Measurements from ENCODE around the gene RNF146.
"Not testable (repeated sequence)": the region's sequence is repeated elsewhere in the genome, so short reads cannot be mapped to it uniquely, and the experiment has no call there.

The RNF146 gene, protein sequence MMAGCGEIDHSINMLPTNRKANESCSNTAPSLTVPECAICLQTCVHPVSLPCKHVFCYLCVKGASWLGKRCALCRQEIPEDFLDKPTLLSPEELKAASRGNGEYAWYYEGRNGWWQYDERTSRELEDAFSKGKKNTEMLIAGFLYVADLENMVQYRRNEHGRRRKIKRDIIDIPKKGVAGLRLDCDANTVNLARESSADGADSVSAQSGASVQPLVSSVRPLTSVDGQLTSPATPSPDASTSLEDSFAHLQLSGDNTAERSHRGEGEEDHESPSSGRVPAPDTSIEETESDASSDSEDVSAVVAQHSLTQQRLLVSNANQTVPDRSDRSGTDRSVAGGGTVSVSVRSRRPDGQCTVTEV

DNA sequence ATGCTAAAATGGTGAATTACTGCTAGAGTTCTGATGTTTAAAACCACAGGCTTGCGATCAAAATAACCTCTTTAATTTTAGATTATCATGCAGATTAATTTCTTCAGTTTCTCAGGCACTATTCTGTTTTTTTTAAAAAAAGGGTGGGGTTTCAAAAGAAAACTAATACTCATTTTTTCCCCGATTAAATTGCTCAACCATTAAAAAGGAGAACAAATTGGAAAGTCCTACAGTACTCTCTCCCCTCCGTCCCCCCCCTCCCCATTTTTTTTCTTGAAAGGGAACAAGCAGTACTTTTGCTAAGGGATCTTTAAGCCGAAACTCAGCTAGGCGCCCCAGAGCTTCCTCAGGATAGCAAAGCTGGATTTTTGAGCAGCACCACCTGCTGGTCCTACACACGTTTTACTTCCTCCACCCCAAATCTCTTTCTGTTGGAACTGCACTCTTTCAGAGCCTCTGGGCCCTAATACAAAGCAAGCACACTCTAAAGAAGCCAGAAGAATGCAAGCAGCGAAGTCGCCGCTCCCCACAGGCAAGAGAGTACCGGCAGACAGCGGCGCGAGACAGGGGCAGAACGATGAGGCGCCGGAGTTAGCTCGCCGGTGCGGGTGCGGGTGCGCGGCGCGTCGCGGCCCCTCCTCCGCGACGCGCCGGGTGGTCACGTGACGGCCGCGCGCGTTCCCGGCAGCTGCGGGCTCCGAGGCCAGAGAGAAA is at the start of gene RNF146:
Gene RNF146, plus strand, starts transcription at position 687 of the 714 bp plus-strand sequence. CDS start 13,475 bp downstream, outside the sequence.
- peak; percentile 82 for DNase-seq

DNA sequence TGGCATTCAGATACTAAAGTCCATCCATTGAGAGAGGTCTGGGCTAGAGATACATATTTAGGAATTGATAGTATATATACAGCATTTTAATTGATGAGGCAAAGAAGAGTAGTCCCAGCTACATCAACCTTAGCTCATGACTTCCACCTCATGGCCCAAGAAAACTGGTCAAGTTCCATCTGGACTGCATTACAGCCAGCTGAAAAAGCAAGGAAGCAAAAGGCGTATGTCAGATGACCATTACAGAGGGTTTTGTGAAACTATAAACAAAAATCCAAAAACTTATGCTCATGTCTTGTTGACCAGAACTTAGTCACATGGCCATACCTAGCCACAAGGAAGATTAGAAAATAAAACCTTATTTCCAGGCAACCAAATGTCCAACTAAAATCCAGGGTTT is 46.8 kb upstream of the RNF146 start:
- DNase-seq, result no peak

DNA sequence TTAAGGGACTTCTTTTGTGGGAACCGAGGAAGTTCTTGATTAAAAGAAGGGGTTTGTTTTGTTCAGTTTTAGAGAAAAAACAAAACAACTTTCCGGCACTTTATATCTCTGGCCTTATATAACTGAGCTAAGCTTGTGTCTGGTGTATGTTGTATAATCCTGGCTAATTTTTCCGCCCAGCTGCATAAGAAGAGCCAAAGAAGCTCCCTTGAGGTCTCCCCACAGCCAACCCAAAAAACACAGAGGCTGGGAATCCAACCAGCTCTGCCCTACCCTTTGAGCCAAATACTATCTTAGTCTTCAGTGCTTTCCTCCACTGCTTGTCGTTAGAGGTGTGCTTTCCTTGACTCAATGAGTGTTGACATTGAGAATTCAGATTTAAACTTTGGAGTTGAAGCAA is 45.5 kb upstream of the RNF146 start:
- DNase-seq, result no peak

DNA sequence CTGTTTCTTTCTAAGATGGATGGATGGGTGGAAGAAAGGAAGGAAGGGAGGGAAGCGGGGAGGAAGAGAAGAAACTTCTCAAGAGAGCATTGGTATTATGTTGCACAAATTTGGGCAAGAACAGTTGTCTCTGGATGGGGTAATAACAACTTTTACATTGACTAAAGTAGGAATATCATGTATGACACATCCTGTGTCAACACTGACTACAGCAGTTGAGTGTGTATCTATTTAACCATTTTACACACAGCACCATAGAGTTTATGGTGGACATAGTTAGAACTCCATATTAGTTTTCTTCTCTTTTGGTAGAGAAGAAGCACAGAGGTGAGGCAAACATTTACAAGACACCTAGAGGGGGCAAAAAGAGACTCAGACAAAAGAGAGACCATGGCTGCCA is 44.2 kb upstream of the RNF146 start:
- DNase-seq, result no peak

DNA sequence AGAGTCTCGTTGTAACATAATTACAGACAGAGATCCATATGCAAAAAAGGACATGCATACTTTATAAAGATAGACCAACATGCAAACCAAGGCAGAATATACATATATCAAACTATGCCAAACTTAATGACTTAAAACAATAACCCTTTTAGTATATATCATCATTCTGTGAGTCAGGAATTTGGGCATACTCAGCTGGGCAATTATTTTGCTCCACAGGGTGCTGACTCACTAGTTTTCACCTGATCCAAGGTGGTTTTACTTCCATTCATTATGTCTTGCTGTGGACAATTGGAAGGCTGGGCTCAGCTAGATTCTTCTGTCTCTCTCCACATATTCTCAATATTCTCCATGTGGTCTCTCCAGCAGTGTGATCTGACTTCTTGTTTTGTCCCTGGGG is 41.2 kb upstream of the RNF146 start:
- no peak for DNase-seq

DNA sequence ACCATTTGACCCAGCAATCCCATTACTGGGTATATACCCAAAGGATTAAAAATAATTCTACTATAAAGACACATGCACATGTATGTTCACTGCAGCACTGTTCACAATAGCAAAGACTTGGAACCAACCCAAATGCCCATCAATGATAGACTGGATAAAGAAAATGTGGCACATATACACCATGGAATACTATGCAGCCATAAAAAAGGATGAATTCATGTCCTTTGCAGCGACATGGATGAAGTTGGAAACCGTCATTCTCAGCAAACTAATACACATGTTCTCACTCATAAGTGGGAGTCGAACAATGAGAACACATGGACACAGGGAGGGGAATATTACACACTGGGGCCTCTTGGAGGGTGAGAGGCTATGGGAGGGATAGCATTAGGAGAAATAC is 32.8 kb upstream of the RNF146 start:
- DNase-seq, result not testable (repeated sequence)

DNA sequence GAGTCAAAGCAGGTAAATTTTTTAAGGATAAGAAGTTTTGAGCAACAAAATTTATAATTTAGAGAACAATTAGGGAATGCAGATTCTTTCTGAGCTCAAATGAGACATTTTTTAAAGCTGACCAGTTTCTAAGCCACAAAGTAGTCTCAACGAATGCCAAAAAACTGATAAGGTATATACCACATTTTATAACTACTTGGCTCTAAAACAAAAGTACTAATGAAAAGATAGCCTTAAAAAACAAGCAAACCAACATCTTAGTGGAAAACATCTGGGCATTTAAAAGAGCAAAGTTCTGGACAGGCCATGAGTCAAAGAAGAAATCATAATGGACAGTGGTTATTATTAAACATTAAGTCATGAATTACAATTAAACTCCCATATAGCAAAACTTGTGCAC is 23.2 kb upstream of the RNF146 start:
- no peak for DNase-seq

DNA sequence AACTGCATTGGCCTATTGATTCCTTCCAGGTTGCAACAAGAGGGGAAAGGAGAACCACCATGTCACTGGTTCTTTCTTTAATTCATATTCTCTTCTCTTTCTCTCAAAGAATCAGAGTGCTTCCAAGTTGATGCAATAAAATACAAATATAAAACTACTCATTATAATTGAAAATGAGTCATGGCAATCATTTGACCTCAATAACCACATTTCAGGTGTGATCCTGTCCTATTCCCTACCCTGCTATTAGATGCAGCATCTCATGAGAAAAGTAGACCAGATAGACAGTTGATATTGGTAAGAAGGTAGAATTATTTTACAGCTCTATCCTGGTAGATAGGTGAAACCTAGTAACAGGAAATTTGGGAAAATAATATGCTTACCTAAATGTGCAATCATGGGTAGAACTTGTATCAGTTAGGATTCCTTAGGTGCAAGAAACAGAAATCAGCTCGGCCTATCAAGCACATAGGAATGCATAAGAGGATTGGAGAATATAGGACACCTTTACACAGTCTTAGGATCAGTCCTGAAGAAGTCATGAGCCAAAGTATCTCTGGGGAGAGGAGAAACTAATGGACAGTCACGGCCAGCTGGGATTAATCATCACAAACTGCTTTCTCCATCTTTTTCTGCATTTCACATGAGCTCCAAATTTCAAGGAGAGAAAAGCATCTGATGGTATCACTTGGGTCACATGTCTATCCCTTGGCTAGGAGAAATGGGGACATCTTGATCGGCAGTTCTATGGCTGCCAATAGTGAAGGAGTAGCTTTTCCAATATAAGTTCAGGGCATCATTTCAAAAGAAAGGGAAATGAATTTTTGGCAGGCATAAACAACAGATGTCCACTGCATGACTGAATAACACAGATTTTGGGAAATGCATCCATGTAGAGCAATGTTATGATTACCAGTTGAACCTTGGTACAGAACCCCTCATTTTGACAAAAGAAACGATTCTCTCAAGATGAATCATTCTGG is 19.3 kb upstream of the RNF146 start:
- no peak for DNase-seq

DNA sequence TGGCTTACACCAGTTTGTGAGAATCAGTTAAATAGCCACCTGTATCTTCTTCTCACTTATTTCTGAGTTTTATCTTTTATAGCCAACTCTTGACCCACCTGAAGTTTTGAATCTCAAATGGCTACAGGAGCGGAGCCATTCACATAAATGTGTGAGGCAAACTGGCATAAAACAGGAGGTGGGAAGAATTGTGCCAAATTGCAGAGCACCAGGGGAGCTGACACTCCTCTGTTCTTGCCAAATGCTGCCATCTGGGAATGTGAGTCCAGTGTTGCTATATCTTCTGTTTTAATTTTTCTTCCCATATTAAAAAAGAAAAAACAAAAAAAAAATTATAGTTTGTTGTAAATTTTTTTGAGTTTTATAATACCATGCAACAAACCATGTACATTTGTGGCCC is 17.0 kb upstream of the RNF146 start:
- no peak for DNase-seq

DNA sequence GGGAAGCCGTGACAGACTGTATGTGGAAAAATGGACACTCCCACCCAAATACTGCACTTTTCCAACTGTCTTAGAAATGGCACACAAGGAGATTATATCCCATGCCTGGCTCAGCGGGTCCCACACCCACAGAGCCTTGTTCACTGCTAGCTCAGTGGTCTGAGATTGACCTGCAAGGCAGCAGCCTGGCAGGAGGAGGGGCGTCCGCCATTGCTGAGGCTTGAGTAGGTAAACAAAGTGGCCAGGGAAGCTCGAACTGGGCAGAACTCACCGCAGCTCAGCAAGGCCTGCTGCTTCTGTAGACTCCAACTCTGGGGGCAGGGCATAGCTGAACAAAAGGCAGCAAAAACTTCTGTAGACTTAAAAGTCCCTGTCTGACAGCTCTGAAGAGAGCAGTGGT is 11.4 kb upstream of the RNF146 start:
- DNase-seq, result no peak

DNA sequence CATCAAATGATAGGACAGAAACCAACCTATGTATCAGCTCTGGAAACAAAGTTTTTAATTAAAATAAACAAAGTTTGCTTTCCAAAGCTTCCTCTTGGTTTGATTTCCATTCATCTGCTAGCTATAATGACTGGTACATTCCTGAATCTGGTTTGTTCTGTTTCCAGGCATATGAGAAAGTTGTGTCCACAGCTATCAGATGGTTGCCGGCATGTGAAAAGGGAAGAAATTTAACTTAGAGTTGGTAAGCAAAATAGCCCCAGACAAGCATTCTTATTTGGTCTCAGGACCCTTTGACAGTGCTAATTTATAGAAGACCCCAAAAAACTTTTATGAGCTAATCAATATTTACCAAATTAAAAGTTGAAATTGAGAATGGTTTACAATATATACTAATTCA is 3.8 kb upstream of the RNF146 start:
- no peak for DNase-seq

DNA sequence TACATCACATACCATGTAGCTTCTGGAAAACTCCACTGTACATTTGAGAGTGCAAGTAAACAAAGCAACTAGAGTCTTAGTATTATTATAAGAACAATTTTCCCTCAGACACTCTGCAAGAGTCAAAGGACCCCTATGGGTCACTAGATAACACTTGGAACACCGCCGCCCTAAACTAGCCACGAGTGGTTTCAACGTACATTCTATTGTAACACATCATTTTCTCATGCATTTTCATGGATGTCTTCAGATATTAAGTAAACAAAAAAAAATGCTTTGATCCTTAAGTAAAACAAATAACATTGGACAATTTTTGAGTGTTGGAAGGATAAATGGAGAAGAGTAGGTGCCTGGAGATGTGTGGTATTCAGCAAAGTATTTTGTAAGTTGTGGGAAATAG is 3.2 kb upstream of the RNF146 start:
- no peak for DNase-seq

DNA sequence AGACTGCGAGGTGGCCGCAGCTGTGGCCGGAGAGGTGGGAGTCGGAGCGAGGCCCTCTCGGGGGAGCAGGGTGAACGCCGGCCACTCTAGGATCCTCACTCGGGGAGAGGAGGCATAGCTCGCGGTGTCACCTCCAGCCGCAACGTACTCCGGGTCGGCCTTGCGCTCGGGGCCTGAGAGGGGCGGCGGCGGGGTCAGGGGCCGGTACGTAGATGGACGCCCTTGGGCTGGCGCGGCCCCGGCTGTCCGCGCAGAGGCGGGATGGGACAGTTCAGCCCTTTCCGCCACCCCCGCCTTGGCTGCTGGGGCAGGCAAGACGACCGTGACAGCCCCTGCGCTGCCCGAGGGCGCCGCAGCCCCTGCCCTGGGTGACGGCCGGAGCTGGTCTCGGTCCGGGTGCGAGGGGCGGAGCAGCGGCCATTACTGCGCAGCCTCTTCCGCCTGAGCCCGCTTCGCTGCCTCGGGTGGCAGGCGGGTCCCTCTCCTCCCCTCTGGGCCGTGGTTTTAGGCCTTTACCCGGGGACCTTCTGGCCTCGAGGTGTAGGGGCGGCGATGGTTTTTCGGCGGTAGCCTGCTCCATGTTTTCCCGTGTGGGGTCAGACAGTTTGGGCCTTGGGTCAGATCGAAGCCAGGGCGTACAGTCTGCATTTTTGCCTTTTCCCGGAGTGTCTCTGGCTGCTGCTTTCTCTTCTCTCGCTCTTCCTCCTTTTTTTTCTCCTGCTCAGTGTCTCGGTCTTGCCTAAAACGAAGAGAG is 405 bp downstream of the RNF146 start:
- peak; percentile 24 for DNase-seq

DNA sequence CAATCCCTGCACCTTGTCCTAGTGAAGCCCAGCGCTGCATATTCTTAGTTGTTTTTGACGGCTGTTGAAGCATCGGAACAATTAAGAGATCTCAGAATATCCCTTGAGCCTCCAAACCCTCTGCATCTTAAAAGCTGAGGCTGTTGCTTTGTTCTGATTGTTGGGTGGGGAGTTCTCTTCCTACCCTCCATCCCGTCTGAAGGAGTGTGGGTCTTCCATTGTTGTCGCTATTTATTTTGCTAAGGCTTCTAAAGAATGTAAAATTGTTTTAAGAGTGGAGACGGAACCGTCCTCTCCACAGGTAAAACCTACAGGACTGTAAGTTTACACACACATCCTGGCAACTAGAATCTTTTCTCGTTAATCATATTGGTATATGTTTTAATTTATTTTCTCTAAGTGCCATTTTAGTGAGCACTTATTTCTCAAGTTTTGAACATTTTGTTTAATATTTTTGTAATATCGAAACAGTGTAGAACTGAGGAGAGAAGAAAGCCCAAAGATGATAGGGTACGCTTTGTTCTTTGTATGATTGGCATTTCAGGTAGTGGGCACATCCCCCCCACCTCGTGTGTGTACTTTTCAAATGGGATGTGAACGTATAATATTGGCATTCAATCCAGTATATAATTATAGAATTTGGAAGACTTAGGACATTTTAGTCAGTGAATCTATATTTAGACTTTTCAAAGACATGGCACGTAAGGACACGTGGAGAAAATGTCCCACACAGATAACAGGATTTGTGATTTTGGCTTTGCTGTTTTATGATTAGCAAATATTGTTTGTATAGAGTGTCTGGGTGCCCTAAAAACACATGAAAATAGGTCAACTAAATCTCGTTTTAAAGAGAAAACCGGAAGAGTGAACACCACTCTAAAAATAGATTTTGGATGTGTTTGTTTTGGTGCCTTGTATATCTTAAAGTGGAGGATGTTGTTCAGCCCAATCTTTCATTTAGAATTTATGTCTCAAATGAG is 1.3 kb downstream of the RNF146 start:
- DNase-seq, result no peak

DNA sequence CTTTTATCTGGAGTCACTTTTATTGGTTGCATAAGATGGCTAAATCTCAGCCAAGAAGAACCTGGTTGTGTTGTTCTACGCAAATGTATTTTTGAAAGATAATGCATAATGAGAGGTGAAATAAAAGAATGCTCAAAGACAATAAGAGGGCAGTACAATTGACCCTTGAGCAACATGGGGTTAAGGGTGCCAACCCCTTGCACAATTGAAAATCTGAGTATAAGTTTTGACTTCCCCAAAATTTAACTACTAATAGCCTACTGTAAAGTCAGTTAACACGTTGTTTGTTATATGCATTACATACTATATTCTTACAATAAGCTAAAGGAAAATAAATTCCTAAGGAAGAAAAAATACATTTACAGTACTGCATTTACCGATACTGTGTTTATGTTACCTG is 5.9 kb downstream of the RNF146 start:
- DNase-seq, result no peak

DNA sequence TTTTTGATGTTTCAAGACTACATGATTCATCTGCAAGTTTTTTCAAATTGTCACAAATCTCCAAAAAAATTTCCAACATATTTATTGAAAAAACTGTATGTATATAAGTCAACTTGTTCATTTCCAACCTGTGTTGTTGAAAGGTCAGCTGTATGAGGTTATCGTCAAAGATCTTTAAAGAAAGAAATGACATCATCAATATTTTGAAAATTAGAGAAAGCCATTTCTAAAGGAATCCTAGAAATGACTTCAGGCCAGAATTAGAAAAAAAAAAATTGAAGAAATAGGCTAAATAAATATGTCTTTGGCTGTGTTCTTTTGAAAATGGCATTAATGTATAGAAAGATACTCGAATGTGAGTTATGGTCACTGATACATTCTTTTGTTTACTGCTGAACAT is 6.8 kb downstream of the RNF146 start:
- DNase-seq, result no peak

DNA sequence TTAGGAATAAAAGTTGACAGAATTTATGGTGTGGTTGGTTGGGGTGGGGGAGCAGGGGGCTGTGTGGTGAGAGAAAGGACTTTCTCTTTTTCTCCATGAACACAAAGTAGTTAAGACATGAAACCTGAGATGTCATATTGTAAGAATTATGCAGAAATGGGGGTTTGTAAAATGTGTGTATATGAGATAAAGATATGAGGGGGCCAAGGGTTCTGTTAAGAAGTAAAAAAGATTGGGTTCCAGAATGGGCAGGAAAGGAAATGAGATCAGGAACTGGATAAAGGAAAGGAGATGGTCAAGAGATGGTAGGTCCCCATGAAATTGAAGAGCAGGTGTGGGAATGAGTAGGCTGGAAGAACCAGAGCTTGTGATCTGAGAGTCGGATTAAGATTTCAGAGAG is 9.7 kb downstream of the RNF146 start:
- DNase-seq, result no peak

DNA sequence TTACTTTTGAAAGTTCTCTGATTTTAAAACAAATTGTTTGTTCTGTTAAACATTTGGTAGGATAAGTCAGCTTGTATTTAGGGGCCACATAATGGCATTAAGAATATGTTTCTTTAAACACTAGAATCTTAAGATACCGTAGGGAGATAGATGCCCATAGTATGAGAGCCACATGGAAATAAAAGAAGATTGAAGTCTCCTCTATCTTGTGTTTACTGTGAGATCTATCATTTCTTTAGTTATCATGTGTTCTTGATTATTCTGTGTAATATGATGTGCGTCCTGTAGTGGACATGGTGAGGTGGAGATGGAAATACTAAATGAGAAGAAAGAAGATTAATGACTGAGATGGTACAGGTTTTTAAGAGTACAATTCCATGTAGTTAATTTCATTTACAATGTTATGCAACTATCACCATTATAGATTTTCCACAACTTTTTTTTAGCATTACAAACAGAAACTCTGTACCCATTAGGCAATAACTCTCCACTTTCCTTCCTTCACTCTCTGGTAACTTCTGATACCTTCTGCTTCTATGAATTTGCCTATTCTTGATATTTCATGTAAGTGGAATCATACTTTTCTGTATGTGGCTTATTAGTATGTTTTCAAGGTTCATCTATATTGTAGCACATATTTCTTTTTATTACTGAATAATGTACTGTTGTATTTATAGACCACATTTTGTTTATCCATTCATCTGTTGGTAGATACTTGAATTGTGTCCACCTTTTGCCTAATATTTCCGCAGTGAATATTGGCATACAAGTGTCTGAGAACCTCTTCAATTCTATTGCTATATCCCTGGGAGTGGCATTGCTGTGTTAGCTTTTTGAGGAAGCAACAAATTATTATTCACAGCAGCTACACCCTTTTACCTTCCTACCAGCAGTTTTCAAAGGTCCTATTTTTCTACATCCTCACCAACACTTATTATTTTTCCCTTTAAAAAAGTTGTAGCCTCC is 11.5 kb downstream of the RNF146 start:
- no peak for DNase-seq

DNA sequence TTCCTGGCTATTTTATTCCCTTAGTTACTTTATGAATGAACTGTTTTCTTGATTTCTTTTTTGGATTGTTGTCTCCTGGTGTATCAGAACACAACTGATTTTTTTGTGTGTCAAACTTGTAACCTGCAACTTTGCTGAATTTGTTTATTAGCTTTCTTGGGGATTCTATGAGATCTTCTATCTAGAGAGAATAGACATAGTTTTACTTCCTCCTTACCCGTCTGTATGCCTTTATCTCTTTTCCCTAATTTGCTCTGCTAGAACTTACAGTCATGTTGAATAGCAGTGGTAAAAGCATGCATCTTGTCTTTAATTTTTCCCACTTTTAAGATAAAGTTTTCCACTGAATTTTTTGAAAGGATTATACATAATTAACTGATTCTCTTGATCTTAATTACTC is 13.2 kb downstream of the RNF146 start:
- DNase-seq, result no peak

DNA sequence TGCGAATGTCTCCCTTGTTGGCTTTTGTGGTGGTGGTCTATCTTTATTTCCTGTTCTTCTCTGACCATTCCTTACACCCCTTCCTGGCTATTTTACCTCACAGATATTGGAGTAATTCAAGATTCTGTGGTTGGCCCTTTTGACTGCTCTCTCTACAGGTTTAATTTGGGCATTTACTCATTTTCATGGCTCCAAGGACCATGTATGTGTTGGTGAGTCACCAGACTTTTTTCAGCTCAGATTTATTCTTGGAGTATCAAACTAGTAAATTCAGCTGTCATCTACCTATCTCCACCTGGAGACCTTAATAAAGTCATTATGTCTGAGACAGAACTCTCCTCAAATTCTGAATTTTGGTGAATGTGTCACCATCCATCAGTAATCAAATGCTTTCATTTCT is 15.5 kb downstream of the RNF146 start:
- DNase-seq, result no peak
